Mononuclear cell (primary cell): ENCODE measurements around the gene TANK. TPM values are rescaled to one million over a fixed set of nuclear protein-coding genes. Genes with fewer than 3 reads are reported as not detected.
"Not testable (repeated sequence)": the region's sequence is repeated elsewhere in the genome, so short reads cannot be mapped to it uniquely, and the experiment has no call there.

Source experiments
- H3K27me3 ChIP-seq: 2 replicates; pipeline ENCODE4 v1.6.0; 2011; ENCODE audit warnings: low read length, control low read depth; ENCODE audit not compliant: insufficient read depth
- H3K4me1 ChIP-seq: 2 replicates; pipeline ENCODE4 v1.5.1; 2011; ENCODE audit warnings: mild to moderate bottlenecking, low read length, control low read depth; ENCODE audit not compliant: insufficient read depth
- H3K4me3 ChIP-seq: 2 replicates; pipeline ENCODE4 v1.5.1; 2011; ENCODE audit warnings: mild to moderate bottlenecking, low read length, moderate library complexity
- H3K9me3 ChIP-seq: 2 replicates; pipeline ENCODE4 v1.5.1; 2011; ENCODE audit warnings: low read depth, mild to moderate bottlenecking, control low read depth, low read length
- total RNA-seq: library from RNA; depleted of rRNA; stranded (reverse); fragments of >200 nt; gene quantifications from one replicate; pipeline ENCODE4 v1.2.3, GENCODE V29; 2012

The TANK gene
- total RNA-seq, 1 donor, result 275 TPM

DNA sequence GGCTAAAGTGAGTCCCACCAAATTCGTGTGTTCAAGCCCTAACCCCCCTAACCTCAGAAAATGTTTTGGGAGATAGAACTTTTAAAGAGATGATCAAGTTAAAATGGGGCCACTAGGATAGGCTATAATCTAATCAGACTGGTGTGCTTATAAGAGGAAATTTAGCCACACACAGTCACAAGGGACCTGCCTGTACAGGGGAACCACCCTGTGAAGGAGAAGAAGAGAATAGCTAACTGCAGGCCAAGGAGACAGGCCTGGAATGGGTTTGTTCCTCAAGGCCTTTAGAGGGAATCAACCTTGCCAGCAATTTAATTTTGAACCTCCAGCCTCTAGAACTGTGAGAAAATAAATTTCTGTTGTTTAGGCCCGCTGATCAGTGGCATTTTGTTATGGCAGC lies 36.0 kb upstream of the TANK start:
- Histone ChIP-seq H3K4me3 (no peak overlapping the region), H3K9me3 (no peaks in the 10 kb centered on the region), H3K4me1 (peaks cover 18% of the 10 kb centered on the region), H3K27me3 (no peaks in the 10 kb centered on the region)

DNA sequence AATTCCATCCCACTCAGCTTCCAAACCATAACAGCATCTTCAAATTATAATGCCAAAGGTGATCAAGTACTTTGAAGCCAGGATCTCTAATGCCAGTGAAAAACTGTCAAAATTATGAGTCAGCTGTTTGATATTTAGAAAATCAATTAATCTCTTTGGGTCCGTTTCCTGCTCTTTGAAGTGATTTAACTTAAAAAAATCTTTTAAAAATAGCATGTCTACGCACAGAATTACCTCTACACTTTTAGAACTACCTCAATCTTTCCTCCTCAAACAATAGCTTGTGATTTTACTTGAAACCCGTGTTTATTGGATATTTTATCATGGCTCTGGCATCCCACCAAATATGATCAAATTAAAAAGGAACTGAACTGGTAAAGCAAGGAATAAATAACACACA lies 31.3 kb upstream of the TANK start:
- no peak overlapping the region for H3K4me3 ChIP-seq
- peaks cover 6% of the 10 kb centered on the region for H3K4me1 ChIP-seq
- no peaks in the 10 kb centered on the region for H3K27me3 ChIP-seq
- no peaks in the 10 kb centered on the region for H3K9me3 ChIP-seq

DNA sequence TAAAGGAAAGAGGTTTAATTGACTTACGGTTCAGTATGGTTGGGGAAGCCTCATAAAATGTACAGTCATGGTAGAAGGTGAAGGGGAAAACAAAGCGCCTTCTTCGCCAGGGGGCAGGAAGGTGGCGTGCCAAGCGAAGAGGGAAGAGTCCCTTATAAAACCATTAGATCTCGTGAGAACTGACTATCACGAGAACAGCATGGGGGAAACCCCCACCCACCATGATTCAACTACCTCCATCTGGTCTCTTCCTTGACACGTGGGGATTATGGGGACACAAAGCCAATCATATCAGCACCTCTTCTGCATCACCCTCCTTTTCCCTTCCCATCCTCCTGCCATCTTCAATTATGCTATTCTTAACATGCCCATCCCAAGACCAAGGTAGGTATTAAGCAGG lies 29.9 kb upstream of the TANK start:
- Histone ChIP-seq H3K4me1 (peaks cover 10% of the 10 kb centered on the region), H3K27me3 (no peaks in the 10 kb centered on the region), H3K9me3 (no peaks in the 10 kb centered on the region), H3K4me3 (no peak overlapping the region)

DNA sequence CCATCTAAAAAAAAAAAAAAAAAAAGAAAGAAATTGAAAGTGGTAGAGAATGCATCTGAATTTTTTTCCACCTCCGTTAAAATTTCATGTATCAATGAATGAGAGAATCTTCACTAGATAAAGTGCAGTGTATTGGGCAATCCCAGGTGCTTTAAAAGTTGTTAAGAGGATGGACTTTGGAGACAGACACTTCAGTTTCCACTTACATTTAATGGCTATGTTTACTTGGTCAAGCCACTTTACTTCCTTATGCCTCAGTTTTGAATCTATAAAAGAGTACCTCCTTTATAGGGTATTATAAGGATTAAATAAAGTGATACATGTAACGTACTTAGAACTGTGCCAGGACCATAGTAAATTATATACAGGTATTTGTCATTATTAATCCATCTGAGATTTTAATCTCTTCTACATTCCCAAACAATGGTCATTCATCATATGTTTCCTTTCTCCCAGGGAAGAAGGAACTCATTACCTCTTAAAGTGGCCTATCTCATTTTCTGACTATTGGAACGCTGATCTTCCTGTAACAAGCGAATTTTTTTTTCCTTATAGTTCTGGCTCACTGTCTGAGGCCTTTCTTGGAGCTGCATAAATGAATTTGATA lies 29.1 kb upstream of the TANK start:
- peaks cover 16% of the 10 kb centered on the region for H3K4me1 ChIP-seq
- no peak overlapping the region for H3K4me3 ChIP-seq
- no peaks in the 10 kb centered on the region for H3K27me3 ChIP-seq
- H3K9me3 ChIP-seq, result no peaks in the 10 kb centered on the region

DNA sequence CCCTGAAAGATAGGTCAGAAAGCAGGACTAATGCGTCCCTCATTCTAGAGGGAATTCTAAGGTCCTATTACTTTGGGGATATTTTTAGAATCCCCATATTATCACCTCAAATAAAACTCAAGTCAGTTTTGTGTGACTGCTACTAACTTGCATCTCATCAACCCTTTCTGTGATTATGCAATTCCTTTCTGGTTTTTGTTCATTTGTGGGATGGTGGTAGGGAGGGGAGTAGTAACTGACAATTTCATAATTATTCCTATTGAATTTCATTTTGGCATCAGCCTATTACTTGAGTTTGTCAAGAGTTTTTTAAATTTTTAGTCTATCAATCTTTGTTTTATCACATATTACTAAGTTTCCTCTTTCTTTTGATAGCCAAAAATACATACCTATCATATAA lies 28.4 kb upstream of the TANK start:
- Histone ChIP-seq H3K9me3 (no peaks in the 10 kb centered on the region), H3K4me3 (no peak overlapping the region), H3K4me1 (peaks cover 18% of the 10 kb centered on the region), H3K27me3 (no peaks in the 10 kb centered on the region)

DNA sequence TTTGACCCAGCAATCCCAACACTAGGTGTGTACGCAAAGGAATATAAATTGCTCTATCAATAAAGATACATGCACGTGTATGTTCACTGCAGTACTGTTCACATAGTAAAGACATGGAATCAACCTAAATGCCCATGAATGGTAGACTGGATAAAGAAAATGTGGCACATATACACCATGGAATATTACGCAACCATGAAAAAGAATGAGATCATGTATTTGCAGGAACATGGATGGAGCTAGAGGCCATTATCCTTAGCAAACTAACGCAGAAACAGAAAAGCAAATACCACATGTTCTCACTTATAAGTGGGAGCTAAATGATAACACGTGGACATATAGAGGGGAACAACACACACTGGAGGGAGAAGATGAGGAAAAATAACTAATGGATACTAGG lies 27.8 kb upstream of the TANK start:
- H3K27me3 ChIP-seq, H3K4me3 ChIP-seq, H3K9me3 ChIP-seq: not testable (repeated sequence)
- H3K4me1 ChIP-seq, result peaks cover 18% of the 10 kb centered on the region

DNA sequence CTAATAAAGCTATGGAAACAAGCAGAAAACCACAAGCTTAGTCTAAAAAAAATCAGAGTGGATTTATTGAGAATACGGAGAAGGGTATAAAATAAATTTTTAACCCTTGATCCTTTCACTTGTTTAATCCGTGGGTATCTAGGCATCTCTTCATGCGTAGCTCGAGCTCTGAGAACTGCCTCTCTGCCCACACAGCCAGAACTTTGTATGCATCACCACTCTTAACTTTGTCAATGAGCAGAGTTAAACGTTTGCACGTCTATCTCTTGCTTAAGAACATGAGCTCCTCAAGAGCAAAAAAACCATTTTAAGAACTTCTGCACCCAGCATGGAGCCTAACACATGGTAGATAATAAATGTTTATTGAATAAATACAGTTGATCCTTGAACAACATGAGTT lies 26.9 kb upstream of the TANK start:
- Histone ChIP-seq H3K4me3 (no peak overlapping the region), H3K9me3 (no peaks in the 10 kb centered on the region), H3K27me3 (no peaks in the 10 kb centered on the region), H3K4me1 (peaks cover 20% of the 10 kb centered on the region)

DNA sequence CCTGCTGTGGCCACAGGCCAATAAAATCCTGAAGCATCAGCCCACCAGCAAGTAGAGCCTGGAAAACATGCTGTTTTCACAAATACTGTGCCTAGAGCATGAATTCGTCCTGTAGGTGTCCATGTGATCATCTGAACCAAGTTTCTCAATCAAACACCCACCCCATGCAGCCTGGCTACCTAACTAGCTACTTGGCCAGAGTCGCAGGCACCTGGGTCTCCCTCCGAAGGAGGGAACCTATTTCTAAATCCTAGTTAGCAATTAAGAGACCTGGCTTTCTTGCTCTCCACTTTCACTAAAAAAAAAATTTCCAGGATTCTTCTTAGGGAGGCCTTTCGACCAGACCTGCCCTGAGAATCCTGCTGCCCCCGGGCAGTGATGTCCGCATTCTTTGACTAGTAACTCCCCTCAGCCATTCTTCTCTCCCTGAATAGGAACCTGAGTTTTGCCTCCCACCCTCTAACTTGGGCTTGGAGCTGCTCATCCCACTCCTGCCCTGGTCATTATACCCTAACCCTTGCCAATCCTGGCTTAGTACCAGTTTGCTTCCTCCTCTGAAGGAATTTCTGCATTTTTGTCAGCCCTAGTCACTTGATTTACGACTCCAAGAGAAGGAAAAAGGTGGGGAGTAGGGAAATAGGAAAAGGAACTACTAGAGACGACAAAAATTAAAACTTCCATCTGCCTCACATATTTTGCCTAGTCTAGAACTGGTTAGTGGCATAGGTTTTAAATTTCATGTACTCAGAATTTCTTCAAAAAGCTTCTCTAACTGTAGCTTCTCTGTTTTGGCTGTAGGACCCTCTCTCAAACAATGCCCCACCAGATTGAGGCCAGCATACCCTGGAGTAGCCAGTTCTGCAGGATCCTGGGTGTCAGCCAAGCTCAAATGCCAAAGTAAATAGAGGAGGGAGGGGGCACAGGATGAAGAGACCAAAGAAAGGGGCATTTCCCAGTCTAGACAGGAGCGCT lies 25.4 kb upstream of the TANK start:
- Histone ChIP-seq H3K4me3 (no peak overlapping the region), H3K9me3 (no peaks in the 10 kb centered on the region), H3K4me1 (peaks cover 23% of the 10 kb centered on the region), H3K27me3 (no peaks in the 10 kb centered on the region)

DNA sequence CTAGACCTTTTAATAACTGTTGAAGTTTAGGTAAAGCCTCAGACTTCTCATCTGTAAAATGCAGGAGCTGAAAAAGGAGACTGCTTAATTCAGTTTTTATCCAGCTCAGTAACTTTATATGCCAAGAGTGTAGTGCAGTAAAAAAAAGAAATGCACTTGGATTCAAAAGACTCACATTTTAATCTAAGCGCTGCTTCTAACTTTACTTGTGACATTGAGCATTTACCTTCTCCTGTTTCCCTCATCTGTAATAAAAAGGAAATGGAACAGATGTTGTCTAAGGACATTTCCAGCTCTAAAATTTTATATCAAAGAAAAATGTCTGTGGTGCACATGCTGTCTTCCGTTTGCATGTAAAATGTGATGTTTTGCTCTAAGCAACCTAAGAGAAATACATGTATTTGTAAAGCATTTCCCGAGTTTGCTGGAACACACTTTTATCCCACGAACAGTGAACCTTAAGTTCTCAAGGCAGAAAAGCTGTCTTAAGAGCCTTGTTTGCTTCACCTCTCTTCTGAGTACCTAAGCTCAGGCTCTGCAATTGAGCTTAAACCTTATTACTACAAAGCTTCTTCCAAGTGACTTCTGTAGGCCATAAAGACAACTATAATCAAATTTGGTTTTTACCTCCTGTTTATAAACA lies 24.2 kb upstream of the TANK start:
- Histone ChIP-seq H3K9me3 (no peaks in the 10 kb centered on the region), H3K27me3 (no peaks in the 10 kb centered on the region), H3K4me1 (peaks cover 25% of the 10 kb centered on the region), H3K4me3 (no peak overlapping the region)

DNA sequence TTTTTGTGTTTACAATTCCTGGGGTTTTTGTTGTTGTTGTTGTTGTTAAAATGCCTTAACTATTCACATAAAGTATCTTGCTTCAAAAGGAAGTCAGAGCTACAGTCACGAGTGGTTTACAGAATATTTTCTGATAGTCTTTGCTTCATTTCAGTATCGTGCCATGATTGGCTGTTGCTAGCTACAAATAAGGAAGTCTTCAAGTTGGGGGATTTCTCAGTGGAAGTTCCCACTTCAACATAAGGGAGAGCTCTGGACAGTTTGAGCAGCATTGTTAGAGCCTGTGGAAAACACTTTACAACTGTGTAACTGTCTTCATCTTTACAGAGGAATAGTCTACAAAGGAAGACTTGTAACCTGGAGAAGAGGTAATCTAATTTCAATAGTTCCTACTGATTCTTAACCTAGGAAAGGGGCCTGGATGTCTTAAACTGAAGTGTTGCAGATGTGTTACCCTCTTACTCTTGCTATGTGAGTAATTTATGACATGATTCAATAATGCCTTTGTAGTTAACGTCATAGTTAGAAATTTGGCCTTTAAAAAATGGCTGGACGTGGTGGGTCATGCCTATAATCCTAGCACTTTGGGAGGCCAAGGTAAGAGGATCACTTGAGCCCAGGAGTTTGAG lies 23.4 kb upstream of the TANK start:
- Histone ChIP-seq H3K27me3 (no peaks in the 10 kb centered on the region), H3K4me1 (peaks cover 29% of the 10 kb centered on the region), H3K4me3 (peak overlapping the region; percentile 55), H3K9me3 (no peaks in the 10 kb centered on the region)

DNA sequence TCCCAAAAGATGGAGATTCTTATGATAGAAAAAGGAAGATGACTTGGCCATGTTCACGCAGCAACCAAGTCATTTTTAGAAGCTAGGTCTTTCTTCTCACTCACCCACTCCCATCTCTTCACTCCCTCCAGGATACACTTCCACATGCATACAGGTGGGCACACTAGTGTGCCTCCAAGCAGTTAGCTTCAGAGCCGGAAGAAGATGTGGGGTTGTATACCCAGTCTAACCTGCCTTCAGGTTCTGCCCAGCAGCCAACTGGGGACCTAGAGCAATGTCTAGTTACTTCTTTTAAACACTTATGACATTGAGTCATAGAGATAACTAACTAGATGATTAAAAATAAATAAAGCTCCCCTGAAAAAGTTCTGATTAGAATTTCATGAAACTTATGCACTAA lies 21.8 kb upstream of the TANK start:
- Histone ChIP-seq H3K27me3 (no peaks in the 10 kb centered on the region), H3K4me3 (peak overlapping the region; percentile 55), H3K9me3 (no peaks in the 10 kb centered on the region), H3K4me1 (peaks cover 29% of the 10 kb centered on the region)

DNA sequence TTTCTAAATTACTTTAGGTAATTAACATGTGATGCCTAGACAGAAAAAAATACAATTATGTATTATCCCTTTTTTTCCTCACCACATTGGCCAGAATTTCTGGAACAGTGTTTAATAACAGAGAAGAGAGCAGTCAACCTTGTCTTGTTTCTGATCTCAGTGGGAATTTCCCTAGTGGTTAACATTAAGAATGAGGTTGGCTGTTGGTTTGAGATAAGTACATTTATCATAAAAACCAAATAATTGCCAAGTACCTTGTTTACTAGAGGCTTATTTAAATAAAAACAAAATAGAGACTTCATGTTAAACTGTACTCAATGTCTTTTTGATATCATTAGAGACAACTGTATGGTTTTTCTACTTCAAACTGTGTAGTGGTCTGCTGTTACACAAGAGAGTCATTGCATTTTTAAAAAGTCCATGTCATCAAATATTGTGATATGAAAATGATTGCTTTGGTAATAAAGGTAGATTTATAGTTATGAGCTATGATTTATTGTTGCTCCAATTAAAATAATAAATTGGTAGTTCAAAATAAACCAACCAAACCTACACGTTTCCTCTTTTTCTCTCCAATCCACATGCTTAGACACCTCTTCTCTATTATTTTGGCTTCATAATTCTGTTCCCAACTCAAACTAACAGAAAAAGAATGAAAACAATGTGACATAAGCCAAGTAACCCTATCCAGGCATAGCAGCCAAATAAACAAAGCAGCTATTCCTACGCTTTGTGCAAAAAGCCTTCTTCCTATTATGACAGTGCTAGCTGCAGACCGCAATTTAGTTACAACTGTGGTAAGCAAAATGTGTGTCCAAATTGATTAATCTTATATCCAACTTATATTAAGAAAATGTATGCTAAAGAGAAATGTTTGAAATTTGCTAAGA lies 20.9 kb upstream of the TANK start:
- H3K9me3 ChIP-seq, result no peaks in the 10 kb centered on the region
- H3K27me3 ChIP-seq, result no peaks in the 10 kb centered on the region
- H3K4me3 ChIP-seq, result peak overlapping the region; percentile 21
- H3K4me1 ChIP-seq, result peaks cover 29% of the 10 kb centered on the region

DNA sequence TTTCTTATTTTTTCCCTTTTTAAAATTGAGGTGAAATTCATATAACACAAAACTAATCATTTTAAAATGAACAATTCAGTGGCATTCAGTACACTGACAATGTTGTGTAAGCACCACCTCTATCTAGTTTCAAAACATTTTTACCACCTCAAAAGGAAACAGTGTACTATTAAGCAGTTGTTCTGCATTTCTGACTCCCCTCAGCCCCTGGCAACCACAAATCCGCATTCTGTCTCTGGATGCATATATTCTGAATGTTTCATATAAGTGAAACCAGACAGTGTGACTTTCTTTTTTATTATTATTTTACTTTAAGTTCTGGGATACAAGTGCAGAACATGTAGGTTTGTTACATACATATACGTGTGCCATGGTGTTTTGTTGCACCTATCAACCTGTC lies 19.2 kb upstream of the TANK start:
- no peak overlapping the region for H3K4me3 ChIP-seq

DNA sequence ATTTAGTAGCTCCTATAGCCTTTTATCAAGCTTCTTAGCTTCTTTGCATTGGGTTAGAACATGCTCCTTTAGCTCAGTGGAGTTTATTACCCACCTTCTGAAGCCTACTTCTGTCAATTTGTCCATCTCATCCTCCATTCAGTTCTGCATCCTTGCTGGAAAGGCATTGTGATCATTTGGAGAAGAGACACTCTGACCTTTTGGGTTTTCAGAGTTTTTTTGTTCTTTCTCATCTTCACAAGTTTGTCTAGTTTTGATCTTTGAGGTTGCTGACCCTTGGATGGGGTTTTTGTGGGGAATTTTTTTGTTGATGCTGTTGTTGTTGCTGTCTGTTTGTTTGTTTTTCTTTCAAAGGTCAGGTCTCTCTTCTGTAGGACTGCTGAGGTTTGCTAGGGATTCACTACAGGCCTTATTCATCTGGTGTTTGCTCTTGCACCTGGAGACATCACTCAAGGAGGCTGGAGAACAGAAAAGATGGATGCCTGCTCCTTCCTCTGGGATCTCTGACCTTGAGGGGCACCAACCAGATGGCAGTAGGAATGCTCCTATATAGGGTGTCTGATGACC lies 13.9 kb upstream of the TANK start:
- H3K4me1 ChIP-seq, result peaks cover 5% of the 10 kb centered on the region
- peaks cover 30% of the 10 kb centered on the region for H3K9me3 ChIP-seq
- H3K27me3 ChIP-seq, result no peaks in the 10 kb centered on the region
- no peak overlapping the region for H3K4me3 ChIP-seq

More for the DNA sequence above, 19.2 kb upstream of the TANK start:
- Histone ChIP-seq H3K9me3 (no peaks in the 10 kb centered on the region), H3K27me3 (no peaks in the 10 kb centered on the region), H3K4me1 (peaks cover 16% of the 10 kb centered on the region)
